ENCODE measurements around the gene DCP2.

DNA sequence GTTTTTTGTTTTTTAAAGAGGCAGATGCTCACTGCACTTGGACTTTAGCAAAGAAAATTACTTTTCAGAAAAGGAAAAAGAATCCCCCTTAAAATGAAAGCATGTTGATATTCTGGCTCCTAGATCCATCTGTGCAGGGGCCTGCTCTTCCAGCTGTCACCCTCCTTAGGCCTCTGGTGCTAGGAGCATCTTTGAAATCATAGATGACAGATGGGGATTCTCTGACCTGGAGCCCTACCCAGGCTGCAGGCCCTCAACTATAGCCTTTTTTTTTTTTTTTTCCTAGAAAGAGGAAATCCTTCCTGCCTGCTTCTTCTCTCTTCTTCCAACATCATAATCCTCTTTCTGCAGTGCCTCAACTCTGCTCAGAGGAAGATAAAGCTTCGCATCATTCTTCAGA lies 16.3 kb upstream of the DCP2 start:
- TF ChIP-seq, protein P1, sequence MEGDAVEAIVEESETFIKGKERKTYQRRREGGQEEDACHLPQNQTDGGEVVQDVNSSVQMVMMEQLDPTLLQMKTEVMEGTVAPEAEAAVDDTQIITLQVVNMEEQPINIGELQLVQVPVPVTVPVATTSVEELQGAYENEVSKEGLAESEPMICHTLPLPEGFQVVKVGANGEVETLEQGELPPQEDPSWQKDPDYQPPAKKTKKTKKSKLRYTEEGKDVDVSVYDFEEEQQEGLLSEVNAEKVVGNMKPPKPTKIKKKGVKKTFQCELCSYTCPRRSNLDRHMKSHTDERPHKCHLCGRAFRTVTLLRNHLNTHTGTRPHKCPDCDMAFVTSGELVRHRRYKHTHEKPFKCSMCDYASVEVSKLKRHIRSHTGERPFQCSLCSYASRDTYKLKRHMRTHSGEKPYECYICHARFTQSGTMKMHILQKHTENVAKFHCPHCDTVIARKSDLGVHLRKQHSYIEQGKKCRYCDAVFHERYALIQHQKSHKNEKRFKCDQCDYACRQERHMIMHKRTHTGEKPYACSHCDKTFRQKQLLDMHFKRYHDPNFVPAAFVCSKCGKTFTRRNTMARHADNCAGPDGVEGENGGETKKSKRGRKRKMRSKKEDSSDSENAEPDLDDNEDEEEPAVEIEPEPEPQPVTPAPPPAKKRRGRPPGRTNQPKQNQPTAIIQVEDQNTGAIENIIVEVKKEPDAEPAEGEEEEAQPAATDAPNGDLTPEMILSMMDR (IDR thresholded peaks at IDR 0.05) = no peak
- TF ChIP-seq POLR2A (IDR thresholded peaks at IDR 0.05) (no peak), EP300 (IDR thresholded peaks at IDR 0.05) (no peak), POLR2AphosphoS5 (IDR thresholded peaks at IDR 0.05) (no peak)

Measured in suprapubic skin (tissue), 4 donors.